Measurements from ENCODE around the gene INTS4. TPM values are rescaled to one million over a fixed set of nuclear protein-coding genes. Genes with fewer than 3 reads are reported as not detected.

Gene INTS4
- total and polyA plus RNA-seq, 2 of the 4 experiments (the other 2 are of a cell fraction): 24.0 to 52.5 TPM

DNA sequence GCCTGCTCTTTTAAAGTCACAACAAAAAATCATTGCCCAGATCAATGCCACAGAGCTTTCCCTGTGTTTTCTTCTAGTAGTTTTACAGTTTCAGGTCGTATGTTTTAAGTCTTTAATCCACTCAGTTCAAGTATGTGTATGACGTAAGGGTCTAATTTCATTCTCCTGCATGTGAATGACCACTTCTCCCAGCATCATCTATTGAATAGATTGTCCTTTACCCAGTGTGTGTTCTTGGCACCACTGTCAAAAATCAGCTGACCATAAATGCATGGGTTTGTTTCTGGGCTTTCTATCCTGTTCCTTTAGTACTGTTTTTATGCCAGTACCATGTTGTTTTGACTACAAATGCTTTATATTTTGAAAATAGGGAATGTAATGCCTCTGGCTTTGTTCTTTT is 28.1 kb downstream of the INTS4 start:
- H3K14ac ChIP-seq (replicated peaks; ENCODE audit: low read depth, low read length): no peak overlapping the region
- H3K9ac ChIP-seq (ENCODE audit: low read depth, low read length): no peak overlapping the region
- no peak overlapping the region for H4K91ac ChIP-seq (ENCODE audit: insufficient read depth, low read depth, low read length)
- H3K9me3 ChIP-seq (ENCODE audit: control insufficient read depth, insufficient read depth, low read length): no peaks in the 10 kb centered on the region
- no CpG with 5 or more reads among the region's 2 CpGs for WGBS, 2 experiments (ENCODE audit: extremely low coverage in 2 of 2, insufficient read length in 1 of 2)
- H4K20me1 ChIP-seq (ENCODE audit: insufficient read depth, low read length): no peaks in the 10 kb centered on the region
- H3K4me3 ChIP-seq (ENCODE audit: insufficient read depth, low read depth, low read length): no peak overlapping the region
- no peak overlapping the region for H3K18ac ChIP-seq (ENCODE audit: low read depth, low read length)
- H2AK5ac ChIP-seq (ENCODE audit: low read depth, low read length): no peak overlapping the region
- H3K79me1 ChIP-seq (ENCODE audit: low read depth in 1 of 2, low read length in 2 of 2): no peaks in the 10 kb centered on the region; a peak in 1 of 4 replicates
- no TSS peak for BruUV-seq (replicated peaks)
- no peaks in the 10 kb centered on the region for H3K9me1 ChIP-seq (ENCODE audit: insufficient read depth, low read length)
- DNase-seq (no peak), ATAC-seq (ENCODE audit: low read depth) (no peak)
- peaks cover 5% of the 10 kb centered on the region for H3K36me3 ChIP-seq (ENCODE audit: control insufficient read depth, insufficient read depth, low read length)
- TF ChIP-seq, protein P1, sequence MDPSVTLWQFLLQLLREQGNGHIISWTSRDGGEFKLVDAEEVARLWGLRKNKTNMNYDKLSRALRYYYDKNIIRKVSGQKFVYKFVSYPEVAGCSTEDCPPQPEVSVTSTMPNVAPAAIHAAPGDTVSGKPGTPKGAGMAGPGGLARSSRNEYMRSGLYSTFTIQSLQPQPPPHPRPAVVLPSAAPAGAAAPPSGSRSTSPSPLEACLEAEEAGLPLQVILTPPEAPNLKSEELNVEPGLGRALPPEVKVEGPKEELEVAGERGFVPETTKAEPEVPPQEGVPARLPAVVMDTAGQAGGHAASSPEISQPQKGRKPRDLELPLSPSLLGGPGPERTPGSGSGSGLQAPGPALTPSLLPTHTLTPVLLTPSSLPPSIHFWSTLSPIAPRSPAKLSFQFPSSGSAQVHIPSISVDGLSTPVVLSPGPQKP (IDR thresholded peaks at IDR 0.05; ENCODE audit: borderline replicate concordance, low read depth, low read length): no peak
- TF ChIP-seq RFX5 (IDR thresholded peaks at IDR 0.05; ENCODE audit: low read depth, low read length) (no peak), RCOR1 (IDR thresholded peaks at IDR 0.05; ENCODE audit: insufficient replicate concordance, low read length) (no peak), FOS (IDR thresholded peaks at IDR 0.05; ENCODE audit: low read depth, low read length) (no peak), BHLHE40 (IDR thresholded peaks at IDR 0.05; ENCODE audit: low read depth, low read length) (no peak), MXI1 (IDR thresholded peaks at IDR 0.05; ENCODE audit: borderline replicate concordance, low read depth, low read length) (no peak), NFE2L2 (IDR thresholded peaks at IDR 0.05; ENCODE audit: low read depth, low read length) (no peak), POLR2A (IDR thresholded peaks at IDR 0.05; ENCODE audit: low read depth, low read length) (no peak), SMC3 (IDR thresholded peaks at IDR 0.05; ENCODE audit: low read depth, low read length) (no peak), CEBPB (IDR thresholded peaks at IDR 0.05; ENCODE audit: low read depth, low read length) (no peak), CHD1 (IDR thresholded peaks at IDR 0.05; ENCODE audit: low read depth, low read length) (no peak), USF2 (IDR thresholded peaks at IDR 0.05; ENCODE audit: low read depth, low read length) (no peak), MAFK (IDR thresholded peaks at IDR 0.05; ENCODE audit: low read depth, low read length) (no peak), MAZ (IDR thresholded peaks at IDR 0.05; ENCODE audit: borderline replicate concordance, low read depth, low read length) (no peak), RAD21 (IDR thresholded peaks at IDR 0.05; ENCODE audit: low read length) (no peak)
- TF ChIP-seq, protein P2, sequence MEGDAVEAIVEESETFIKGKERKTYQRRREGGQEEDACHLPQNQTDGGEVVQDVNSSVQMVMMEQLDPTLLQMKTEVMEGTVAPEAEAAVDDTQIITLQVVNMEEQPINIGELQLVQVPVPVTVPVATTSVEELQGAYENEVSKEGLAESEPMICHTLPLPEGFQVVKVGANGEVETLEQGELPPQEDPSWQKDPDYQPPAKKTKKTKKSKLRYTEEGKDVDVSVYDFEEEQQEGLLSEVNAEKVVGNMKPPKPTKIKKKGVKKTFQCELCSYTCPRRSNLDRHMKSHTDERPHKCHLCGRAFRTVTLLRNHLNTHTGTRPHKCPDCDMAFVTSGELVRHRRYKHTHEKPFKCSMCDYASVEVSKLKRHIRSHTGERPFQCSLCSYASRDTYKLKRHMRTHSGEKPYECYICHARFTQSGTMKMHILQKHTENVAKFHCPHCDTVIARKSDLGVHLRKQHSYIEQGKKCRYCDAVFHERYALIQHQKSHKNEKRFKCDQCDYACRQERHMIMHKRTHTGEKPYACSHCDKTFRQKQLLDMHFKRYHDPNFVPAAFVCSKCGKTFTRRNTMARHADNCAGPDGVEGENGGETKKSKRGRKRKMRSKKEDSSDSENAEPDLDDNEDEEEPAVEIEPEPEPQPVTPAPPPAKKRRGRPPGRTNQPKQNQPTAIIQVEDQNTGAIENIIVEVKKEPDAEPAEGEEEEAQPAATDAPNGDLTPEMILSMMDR (conservative IDR thresholded peaks at IDR 0.05; ENCODE audit: low read depth, low read length): no peak
- H3K4me1 ChIP-seq (ENCODE audit: control insufficient read depth, insufficient read depth, low read length): no peaks in the 10 kb centered on the region
- no peaks in the 10 kb centered on the region for H3K27me3 ChIP-seq (ENCODE audit: control insufficient read depth, insufficient read depth, low read length)
- no peak overlapping the region for H2BK120ac ChIP-seq (ENCODE audit: low read depth, low read length)
- H2BK20ac ChIP-seq (ENCODE audit: low read depth, low read length): no peak overlapping the region
- H4K8ac ChIP-seq (ENCODE audit: low read depth in 2 of 2, low read length in 2 of 2): no peak overlapping the region
- H3K23ac ChIP-seq (ENCODE audit: low read depth, low read length): no peak overlapping the region
- H3K4me2 ChIP-seq (ENCODE audit: low read depth, low read length): no peak overlapping the region
- no peak overlapping the region for H2BK15ac ChIP-seq (ENCODE audit: low read depth, low read length)
- no peak overlapping the region for H3K4ac ChIP-seq (ENCODE audit: low read depth, low read length)
- in situ Hi-C loops (cut with MboI; ENCODE audit: low sequenced_read_pairs): no loop called here
- intact Hi-C loops (cut with micrococcal nuclease): no loop called here
- no peak overlapping the region for H4K5ac ChIP-seq (ENCODE audit: low read depth, low read length)
- H3K56ac ChIP-seq (ENCODE audit: extremely low read depth, insufficient read depth, low read length): no peak overlapping the region
- ChIA-PET CTCF (no interaction called here), POLR2A (ENCODE audit: unreplicated experiment) (no interaction called here)
- no peak overlapping the region for H2AK9ac ChIP-seq (replicated peaks; ENCODE audit: low read depth, low read length, poor library complexity)
- dilution Hi-C loops (cut with HindIII; ENCODE audit: low sequenced_read_pairs, unreplicated experiment): no loop called here
- H3K27ac ChIP-seq (ENCODE audit: insufficient read depth, low read length): no peak overlapping the region
- H2BK5ac ChIP-seq (ENCODE audit: low read depth, low read length, poor library complexity, severe bottlenecking): no peak overlapping the region
- H2AFZ ChIP-seq (replicated peaks; ENCODE audit: low read length, poor library complexity): no peak overlapping the region

Data from IMR-90 (cell line).